HepG2 (cell line): Measurements from ENCODE around the gene MRM2.

Source experiments
- ATF3 ChIP-seq: sonication (generic); formaldehyde crosslinking; IDR thresholded peaks from 2 replicates; pipeline ENCODE4 v1.4.0; 2020; ENCODE audit warnings: missing genetic modification reagents
- BHLHE40 ChIP-seq: IDR thresholded peaks from 2 replicates; pipeline ENCODE4 v1.6.1; 2011; ENCODE audit warnings: low read length, improper control_type of control experiment
- EZH2 ChIP-seq: conservative IDR thresholded peaks from 2 replicates; pipeline ENCODE4 v1.6.1; 2012; ENCODE audit warnings: mild to moderate bottlenecking, low read depth, low read length, moderate library complexity
- MNT ChIP-seq: fragments of 450-650 bp; IDR thresholded peaks from 2 replicates; pipeline ENCODE4 v1.6.1; 2016
- ZNF205 ChIP-seq: IDR thresholded peaks from 2 replicates; pipeline ENCODE4 v1.6.1; 2018; ENCODE audit warnings: missing biosample characterization, missing genetic modification reagents

GRCh38 chr7:2213551-2214215 lies 28.3 kb downstream of the MRM2 start:
- TF ChIP-seq ATF3 (CRISPR knock-in tag) (no peak), BHLHE40 (no peak), MNT (no peak), ZNF205 (no peak), EZH2 (no peak)
